Stimulated activated CD4-positive, alpha-beta T cell treated with anti-CD3 and anti-CD28 coated beads, Interleukin-15, amount 100 ng/mL, for 48 hours (primary cell): Measurements from ENCODE around the gene S100A3.

Source experiments
- DNase-seq, 2 donors: peaks; one replicate each; pipeline ENCODE4 v3.0.0-alpha.2; 2020; ENCODE audit warnings: low read depth in 2 of 2

The S100A3 gene

DNA sequence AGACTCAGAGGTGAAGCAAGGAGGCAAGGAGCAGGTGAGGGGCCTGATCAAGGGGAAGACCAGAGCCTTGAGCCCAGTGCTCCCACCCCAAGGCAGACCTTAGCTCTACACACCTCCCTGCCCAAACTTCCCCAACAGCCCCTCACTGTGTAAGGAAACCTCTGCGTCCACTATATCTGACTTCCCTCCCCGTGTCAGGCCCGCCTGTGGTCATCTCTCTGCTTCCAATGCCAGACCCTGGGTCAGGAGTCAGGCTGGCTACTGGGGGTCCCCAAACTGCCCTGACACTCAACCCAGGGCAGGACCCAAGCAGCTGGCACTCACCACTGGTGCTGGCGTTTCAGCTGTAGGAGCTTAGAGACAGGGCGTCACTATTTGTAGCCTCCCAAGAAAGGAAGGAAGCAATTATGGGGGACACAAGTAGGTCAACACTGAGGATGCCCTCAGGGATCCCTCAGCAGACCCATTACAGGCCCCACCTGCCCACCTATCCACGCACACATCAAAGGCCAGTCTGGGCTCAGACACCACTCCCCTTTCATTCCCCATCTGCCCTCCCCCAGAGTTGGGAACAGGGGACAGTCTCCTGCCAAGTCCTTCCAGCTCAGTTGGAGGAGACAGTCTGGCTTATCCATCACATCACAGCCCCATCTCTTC, 811 bp upstream of the S100A3 start:
- no peak for DNase-seq

DNA sequence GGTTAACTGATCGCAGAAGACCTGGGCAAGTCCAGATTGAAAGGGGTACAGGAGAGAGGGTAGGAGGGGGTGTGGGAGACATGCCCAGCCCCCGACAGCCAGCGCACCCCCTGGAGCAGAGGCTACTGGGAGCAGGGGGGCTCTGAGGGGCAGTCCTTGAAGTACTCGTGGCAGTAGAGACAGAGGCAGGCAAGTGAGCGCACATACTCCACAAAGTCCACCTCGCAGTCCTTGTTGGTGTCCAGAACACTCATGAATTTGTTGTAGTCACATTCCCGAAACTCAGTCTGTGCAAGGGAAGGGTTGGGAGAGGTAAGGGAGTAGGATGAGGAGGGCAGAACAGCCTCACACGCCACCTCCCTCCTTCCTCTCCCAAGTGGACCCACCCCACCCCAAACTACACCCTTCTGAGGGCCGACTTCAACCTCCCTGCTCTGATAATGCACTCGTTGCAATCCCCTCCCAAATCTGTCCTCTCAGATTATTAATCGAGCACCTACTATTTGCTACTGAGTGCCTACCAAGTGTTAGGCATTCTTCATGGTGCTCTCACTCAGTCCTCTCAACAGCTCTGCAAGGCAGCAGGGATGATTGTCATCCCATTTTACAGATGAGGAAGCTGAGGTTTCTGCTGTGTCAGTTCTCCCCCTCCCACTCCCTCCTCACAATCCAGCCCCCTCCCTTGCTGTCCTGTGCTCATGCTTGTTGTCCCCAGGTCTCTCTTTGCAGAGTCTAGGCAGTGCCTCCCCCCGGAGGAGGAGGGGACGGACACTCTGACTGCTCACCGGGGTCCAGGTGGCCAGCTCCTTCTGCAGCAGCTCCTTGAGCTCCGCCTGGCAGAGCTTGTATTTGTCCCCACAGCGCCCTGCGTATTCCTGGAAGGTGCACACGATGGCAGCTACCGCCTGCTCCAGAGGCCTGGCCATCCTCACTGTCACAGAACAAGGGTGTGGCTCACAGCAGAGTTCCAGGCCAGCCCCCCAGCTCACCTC, 1.2 kb downstream of the S100A3 start:
- DNase-seq = no peak

DNA sequence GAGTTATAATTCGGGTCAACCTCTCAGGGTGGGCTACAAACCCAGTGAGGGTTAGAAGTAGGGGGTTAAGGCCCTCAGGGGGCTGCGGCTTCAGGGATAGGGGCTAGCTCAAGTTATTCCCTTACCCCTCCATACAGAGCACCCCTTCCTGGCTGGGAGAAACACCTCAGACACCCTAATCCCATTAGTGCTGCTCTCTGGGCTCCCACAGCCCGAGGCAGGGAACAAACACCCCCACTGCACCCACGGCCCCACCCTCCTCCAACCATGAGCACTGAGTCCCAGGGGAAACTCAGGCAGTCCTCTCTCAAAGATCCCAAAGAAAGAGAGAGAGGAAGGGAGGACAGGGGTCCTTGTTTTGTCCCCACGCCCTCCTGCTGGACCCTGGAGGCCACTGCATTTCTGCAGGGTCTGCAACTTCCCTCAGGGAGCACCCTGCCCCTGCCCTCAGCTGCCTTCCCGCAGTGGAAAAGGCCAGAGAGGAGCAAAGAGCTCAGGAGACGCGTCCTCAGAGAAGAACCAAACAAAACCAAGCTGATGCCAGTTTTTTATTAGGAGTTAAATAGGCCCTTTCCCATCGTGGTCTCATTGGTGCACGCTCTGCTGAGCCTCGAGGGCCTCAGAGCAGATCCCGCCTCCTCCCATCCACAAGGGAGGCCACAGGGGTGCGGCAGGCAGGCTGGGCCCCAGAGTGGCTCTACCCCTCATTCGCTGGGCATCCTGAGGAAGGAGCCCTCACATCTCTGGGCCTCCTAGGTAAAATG, 2.1 kb downstream of the S100A3 start:
- no peak for DNase-seq

DNA sequence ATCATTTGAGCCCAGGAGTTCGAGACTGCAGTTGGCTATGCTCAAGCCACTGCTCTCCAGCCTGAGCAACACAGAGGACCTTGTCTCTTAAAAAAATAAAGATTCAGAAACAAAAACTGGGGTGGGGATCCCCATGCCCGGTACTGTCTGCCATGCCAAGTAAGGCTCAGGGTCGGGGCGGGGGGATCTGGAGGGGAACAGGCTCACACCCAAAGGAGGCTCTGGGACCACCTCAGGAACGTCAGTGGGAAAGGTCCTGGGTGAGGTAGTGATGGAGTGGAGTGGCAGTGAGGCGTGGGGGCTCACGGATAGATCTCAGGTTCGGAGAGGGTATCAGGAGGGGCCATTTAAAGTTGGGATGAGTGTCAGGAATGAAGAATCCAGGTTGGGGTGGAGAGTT, 2.7 kb downstream of the S100A3 start:
- no peak for DNase-seq

DNA sequence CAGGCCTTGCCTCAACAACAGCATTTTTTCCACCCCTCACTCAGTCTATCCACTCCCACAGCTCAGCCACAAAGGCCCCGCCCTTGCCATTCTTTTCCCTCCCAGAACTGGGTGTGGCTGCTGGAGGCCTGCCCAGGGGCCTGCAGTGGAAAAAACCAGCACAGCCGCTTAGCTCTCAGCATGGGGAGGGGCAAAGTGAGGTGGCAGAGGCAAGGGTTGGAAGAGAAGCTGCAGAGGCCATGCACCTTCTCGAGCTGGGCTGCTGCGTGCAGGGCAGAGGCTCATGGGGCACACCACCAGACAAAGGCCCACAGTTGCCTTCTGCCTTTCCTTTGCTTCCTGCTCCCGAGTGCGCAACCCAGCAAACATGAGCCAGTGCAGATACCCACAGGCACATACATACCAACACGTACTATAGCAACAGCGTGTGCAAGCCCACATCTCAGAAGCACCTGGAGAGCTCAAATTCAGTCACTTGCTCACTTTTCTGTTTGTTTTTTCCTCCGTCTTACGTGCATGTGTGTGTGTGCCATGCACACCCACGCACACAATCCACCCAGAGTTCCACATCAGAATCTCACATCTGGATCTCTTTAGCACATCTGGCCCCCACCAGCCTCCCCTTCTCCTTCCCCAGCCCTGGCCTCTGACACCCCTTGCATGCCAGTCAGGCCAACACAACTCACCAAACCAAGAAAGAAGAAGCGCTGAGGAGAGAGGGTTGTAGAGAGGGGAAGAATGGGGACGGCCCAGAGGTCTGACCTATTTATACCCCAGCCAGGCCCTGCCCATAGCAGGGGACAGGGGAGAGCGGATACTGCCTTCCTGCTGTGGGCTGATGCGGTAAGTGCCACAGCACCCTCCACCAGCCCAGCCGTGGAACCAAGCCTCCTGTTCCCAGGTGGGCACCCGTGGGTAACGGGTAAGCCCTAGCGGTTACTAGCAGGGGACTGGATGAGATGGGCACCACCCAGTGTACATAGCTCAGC, 3.7 kb downstream of the S100A3 start, which contains the start of gene S100A4:
Gene S100A4, minus strand, starts transcription at position 740 of the 989 bp plus-strand sequence. CDS start 1,012 bp downstream, outside the sequence.
- DNase-seq = peak; percentile 90 to 94

DNA sequence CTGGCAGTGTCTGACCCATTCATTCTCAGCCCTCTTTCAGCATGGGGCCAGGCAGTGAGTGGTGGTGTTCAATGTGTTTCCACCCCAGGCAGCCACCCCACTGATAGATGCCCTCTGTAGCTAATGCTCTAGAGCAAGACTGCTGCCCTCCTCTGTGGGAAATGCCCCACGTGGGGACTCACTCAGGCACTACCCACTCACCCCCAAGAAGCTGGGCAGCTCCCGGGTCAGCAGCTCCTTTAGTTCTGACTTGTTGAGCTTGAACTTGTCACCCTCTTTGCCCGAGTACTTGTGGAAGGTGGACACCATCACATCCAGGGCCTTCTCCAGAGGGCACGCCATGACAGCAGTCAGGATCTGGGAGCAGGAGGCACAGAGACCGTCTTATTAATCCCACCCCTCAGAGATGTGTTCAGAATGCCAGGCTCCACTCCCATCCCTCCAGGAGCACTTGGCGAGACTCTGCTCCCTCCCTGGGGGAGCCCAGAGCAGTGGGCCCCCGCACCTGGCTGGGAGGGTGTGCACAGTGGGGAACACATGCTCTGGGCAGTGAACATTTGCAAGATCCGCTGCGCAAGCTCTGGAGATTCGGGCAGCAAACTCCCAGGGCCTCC, 4.5 kb downstream of the S100A3 start:
- no peak for DNase-seq

DNA sequence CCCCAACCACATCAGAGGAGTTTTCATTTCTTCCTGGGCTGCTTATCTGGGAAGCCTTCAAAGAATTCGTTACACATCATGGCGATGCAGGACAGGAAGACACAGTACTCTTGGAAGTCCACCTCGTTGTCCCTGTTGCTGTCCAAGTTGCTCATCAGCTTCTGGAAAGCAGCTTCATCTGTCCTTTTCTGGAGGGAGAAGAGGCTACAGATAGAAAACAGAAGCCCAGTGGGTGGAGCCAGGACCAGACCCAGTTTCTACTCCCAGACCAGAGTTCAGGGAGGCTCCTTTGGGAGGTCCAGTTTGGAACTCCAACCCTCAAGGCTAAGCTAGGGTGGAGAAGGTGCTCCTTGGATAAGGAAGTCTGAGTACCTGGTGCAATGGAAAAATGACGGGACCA, 5.3 kb downstream of the S100A3 start:
- no peak for DNase-seq

DNA sequence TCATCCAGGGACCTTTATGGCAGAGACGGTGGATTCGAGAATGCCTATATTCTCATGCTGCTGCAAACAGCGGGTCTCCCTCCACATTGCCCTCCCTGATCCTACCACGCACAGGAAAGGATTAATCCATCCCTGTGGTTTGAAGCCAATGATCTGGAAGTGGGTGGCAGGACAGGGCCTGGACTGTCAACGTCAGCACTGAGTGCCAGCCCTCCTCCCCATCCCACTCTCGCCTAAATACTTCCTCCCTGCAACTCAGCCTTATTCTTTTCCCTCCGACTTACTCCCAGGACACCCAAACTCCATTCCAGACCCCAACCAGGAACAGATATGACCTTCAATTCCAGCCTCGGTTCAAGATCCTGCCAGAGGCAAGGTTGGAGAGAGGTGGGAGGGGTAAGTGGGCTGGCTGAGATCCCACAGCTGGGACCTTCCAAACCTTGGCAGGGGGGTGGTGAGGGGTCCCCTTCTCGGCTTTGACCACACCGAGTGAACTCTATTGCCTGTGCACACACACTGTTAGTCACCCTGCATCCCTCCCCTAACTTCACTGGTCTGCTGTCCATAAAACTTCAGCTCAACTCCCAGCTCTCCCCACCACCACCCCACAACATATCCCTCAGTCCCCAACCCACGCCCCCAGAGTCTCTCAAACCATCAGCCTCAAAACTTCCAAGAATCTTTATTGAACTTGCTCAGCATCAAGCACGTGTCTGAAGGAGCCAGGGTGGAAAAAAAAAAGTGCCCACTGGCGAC, 5.9 kb downstream of the S100A3 start:
- DNase-seq = no peak

DNA sequence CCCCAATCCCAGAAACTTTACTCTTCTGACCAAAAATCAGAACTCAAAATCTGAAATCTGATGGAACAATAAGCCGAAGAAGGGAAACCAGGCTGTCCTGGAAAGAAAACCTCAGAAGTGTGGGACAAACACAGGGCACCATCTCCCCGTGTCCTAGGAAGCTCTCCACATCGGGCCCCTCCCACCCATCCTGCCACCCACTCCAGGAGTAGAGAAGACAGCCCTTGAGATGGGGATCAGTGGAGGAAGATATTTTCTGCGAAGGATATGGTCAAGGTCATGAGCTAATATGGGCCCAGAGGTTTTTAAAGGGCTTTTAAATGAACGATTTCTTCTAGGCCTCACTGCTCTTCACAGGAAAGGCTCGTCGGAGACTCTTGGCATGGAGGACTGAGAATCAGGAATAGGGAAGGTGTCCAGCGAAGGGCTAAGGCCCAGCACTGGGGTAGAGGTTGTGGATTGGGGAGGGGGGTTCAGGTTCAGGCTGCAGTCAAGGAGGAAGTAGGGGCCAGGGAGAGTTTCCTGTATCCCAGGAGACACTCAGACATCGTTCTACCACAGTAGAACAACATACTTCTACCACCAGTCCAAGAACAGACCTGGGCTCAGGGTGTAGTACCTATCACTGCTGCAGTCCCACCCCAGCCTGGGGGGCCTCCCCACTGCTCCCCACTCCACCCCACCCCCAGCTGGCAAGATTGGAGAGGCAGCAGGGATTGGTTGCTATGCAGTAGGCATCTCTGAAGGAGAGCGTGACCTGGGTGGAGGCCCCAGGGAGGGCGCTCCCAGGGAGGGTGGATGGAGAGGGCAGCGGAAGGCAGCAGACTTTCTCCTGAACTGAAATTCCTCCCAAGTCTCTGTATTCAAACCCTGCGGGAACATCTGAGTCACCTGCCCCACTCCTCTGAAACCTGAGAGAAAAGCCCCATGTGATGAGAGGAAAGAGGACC, 7.1 kb downstream of the S100A3 start:
- DNase-seq = no peak

DNA sequence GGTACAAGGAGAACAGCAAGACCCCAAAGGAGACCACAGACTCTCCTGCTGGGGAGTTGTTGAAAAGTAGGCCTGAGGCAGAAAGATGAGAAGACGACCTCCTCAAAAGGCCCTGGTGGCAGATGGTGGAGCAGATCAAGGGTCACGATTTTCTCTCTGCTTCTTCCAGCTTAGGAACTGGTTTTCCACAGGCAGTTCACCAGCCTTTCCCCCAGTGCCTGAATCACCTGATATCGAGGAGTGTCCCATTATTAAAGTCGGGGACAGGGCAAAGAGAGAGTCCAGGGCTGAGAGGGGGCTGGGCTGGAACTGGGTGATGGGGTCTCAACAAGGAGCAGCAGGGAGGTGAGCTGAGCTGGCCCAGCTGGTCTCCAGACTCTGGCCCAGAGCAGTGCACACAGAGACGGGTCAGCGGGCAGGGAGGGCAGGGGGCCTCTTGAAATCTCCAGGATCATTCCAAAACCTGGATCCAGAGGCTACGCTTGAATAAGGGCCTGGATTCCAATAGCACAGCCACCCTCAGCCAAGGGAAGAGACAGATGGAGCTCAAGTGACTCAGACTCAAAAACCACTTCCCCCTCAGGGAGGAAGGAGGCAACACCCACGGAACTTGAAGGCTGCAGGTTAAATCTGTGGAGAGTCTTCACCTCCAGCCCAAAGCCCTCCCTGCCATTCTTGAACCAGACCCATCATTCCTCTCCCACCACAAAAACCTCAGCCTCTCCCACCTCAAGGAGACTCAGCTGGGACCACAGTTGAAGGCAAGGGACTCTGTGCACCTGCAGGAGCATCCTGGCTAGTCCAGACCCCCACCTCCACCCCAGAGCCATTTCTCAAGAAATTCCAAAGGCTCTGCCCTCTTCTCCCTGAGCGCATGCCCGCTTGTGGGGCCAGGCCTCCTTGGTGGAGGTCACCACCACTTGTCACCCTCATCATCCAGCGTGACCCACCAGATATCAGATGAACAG, 8.4 kb downstream of the S100A3 start, which contains the start of gene S100A5:
Gene S100A5, minus strand, starts transcription at position 541 of the 968 bp plus-strand sequence. CDS start 743 bp downstream, outside the sequence.
- peak in 1 of 2 donors; percentile 38 for DNase-seq

DNA sequence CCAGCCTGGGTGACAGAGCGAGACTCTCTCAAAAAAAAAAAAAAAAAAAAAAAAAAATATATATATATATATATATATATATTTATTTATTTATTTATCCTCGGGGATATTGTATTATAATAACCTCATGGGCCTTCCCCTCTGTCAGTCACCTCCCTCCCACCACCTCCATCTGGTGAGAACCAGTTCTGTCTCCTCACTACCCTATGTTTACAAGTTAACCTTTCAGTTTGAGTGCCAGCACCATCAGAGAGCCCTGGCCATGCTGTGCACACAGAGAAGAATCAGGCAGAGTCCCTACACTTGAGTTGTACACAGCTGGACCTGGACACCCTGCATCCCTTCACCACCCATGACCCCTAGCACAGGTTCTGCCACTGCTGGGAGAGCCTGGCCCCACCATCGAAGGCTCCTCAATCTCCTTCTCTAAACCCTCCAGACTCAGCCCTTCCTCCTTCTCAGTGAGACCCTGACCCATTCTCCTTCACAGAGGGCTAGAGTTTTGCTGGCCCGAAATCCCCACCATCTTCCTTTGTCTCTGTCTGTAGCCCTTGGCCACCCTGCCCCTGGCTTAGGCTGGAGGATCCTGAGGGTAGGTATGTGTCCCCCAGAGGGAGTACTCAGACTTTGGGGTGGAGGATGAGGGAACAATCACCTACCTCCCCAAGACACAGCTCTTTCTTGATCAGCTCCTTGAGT, 9.5 kb downstream of the S100A3 start:
- no peak for DNase-seq

DNA sequence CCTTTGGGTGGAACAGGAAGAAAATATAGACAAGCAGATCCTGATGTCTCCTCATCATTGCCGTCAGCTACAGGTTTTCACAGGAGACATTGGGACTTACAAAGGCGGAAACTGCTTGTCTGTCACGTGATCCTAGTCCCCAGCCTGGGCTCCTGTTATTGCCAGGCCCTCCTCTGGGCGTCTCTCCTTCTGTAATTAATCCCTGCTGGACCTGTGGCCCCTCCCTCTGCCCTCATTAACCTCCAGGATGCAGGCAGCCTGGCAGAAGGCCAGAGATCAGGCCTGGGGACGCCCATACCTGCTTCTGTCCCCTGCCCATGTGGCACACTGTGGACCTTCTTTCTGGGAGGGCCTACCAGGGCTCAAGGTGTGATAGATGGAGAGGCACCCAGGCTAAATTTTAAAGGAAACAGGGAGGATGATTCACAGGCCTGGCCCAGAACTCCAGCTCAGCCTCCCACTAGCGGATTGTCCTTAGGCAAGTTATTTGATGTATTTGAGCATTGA, 10.7 kb downstream of the S100A3 start:
- DNase-seq = no peak

DNA sequence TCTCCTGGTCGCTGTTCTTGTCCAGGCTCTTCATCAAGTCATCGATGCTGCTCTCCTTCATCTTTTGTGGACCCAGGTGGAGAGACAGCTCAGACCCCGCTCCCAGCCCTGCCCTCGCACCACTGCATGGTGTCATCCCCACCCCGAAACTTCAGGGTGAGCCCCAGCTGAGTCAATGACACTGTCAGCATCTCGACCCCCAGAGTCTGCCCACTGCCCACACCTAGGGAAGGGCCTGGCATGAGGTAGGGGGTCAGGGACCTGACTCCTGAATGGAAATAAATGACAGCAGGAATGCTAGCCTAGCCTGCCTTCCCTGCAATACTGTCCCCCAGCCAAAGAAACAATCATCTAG, 11.7 kb downstream of the S100A3 start:
- DNase-seq = no peak

DNA sequence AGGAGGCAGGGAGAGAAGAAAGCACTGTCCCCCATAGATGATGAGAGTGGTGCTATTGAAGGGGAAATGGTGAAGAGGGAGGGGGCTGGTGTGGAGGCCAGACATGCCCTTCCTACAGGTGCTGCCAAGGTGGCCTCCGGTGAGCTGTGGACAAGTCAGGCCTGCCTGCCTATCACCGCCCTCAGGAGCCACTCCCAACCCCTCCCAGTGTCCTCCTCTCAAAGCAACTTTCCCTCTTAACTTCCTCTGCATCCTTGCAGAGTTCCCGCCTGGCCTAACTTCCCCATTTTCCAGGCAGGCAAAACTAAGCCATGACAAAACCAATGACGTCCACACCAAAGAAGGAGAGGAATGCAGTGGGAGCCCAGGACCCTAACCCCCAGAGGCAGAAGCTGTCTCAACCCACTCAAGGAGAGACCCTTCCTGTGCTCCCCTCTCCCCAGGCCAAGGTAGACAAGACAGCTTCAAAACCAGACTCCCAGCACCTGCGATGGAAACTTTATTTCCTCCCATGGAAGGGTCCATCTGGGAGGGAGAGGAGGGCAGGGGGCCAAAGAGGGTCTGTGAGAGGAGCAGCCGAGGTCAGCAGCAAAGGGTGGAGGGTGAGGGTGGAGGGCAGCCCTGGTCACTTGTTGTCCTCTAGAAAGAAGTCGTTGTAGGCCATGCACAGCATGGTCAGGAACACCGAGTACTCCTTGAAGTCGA, 12.2 kb downstream of the S100A3 start:
- no peak for DNase-seq

DNA sequence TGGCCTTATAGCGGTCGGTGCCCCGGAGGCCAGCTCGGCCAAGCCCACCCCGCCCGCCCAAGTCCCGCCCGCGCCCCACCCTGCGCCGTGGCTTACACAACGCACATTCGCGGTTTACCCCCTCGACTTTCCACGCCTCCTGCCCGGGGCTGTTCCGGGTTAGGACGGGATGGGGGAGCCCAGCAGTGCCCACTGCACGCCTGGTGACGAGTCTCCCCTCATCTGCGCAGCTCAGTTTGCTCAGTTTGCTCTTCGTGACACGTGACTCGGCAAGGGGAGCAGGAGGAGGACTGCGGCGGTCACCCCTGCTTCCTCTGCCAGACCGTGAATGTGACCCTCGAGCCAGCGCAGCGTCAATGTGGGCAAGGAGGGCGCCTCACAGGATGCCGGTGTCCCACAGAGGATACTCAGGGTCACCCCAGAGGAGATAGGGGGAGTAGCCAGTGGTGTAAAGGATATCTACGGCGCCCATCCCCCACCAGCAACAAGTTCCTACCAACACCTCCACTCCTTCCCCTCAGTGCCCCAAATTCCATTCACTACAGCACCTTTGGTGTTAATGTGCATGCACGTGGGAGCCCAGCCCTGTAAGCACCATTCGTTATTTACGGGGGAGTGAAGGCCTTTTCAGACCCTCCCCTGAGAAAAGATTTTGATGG, 12.9 kb downstream of the S100A3 start:
- peak; percentile 65 for DNase-seq
